Measurements from ENCODE around the gene FAM216A.
"Not testable (repeated sequence)": the region's sequence is repeated elsewhere in the genome, so short reads cannot be mapped to it uniquely, and the experiment has no call there.

Gene FAM216A

GRCh38 chr12:110498984-110499706 lies 30.5 kb downstream of the FAM216A start:
- DNase-seq (ENCODE audit: insufficient read length, low spot score) = no peak

GRCh38 chr12:110501399-110501751 lies 32.7 kb downstream of the FAM216A start:
- DNase-seq (ENCODE audit: insufficient read length, low spot score) (no peak), FAIRE-seq (no peak)

More at GRCh38 chr12:110498984-110499706, 30.5 kb downstream of the FAM216A start:
- no peak for FAIRE-seq

- peak; percentile 83 for FAIRE-seq
- peak; percentile 92 for DNase-seq (ENCODE audit: insufficient read length, low spot score)
Measured at GRCh38 chr12:110501752-110502738, 33.4 kb downstream of the FAM216A start, which contains the start of the genes RAD9B and VPS29. RAD9B (plus strand) TSS chr12:110502331; CDS start chr12:110502338, 7 bp downstream. VPS29 (minus strand) TSS chr12:110502111; CDS start chr12:110502051, 60 bp downstream.

GRCh38 chr12:110503432-110503831 lies 34.8 kb downstream of the FAM216A start:
- no peak for FAIRE-seq
- DNase-seq (ENCODE audit: insufficient read length, low spot score) = no peak

GRCh38 chr12:110505332-110505731 lies 36.7 kb downstream of the FAM216A start:
- FAIRE-seq = no peak
- no peak for DNase-seq (ENCODE audit: insufficient read length, low spot score)

GRCh38 chr12:110508071-110508586 lies 39.5 kb downstream of the FAM216A start:
- no peak for FAIRE-seq

GRCh38 chr12:110513842-110514241 lies 45.2 kb downstream of the FAM216A start:
- FAIRE-seq (no peak), DNase-seq (ENCODE audit: insufficient read length, low spot score) (no peak)

More at GRCh38 chr12:110508071-110508586, 39.5 kb downstream of the FAM216A start:
- no peak for DNase-seq (ENCODE audit: insufficient read length, low spot score)

GRCh38 chr12:110514363-110514762 lies 45.7 kb downstream of the FAM216A start:
- FAIRE-seq (no peak), DNase-seq (ENCODE audit: insufficient read length, low spot score) (no peak)

GRCh38 chr12:110516995-110517394 lies 48.4 kb downstream of the FAM216A start:
- FAIRE-seq (no peak), DNase-seq (ENCODE audit: insufficient read length, low spot score) (no peak)

GRCh38 chr12:110518014-110518413 lies 49.4 kb downstream of the FAM216A start:
- FAIRE-seq; DNase-seq (ENCODE audit: insufficient read length, low spot score): not testable (repeated sequence)

- not testable (repeated sequence) for FAIRE-seq; DNase-seq (ENCODE audit: insufficient read length, low spot score)
Measured at GRCh38 chr12:110520876-110521712, 52.4 kb downstream of the FAM216A start.

- DNase-seq (ENCODE audit: insufficient read length, low spot score) (no peak), FAIRE-seq (no peak)
Measured at GRCh38 chr12:110528277-110528839, 59.7 kb downstream of the FAM216A start.

- no peak for FAIRE-seq
- no peak for DNase-seq (ENCODE audit: insufficient read length, low spot score)
Measured at GRCh38 chr12:110530511-110530910, 61.9 kb downstream of the FAM216A start.

- no peak for FAIRE-seq
- DNase-seq (ENCODE audit: insufficient read length, low spot score) = no peak
Measured at GRCh38 chr12:110531741-110532333, 63.2 kb downstream of the FAM216A start.

- no peak for DNase-seq (ENCODE audit: insufficient read length, low spot score)
- no peak for FAIRE-seq
Measured at GRCh38 chr12:110532644-110533043, 64.0 kb downstream of the FAM216A start.

- no peak for FAIRE-seq
Measured at GRCh38 chr12:110533607-110534006, 65.0 kb downstream of the FAM216A start.

GRCh38 chr12:110534811-110535210 lies 66.2 kb downstream of the FAM216A start:
- DNase-seq (ENCODE audit: insufficient read length, low spot score) = no peak
- no peak for FAIRE-seq

More at GRCh38 chr12:110533607-110534006, 65.0 kb downstream of the FAM216A start:
- DNase-seq (ENCODE audit: insufficient read length, low spot score) = no peak

GRCh38 chr12:110536834-110537604 lies 68.4 kb downstream of the FAM216A start:
- FAIRE-seq (no peak), DNase-seq (ENCODE audit: insufficient read length, low spot score) (no peak)
